HG03280 (cell line): Measurements from ENCODE around the gene CEP63.

ENCODE experiments used
- ATAC-seq: cut with Tn5 transposase; IDR thresholded peaks from one replicate; pipeline ENCODE4 v1.9.1; 2021; ENCODE audit warnings: mild to moderate bottlenecking, moderate library complexity; ENCODE audit not compliant: unreplicated experiment

CEP63 gene

DNA sequence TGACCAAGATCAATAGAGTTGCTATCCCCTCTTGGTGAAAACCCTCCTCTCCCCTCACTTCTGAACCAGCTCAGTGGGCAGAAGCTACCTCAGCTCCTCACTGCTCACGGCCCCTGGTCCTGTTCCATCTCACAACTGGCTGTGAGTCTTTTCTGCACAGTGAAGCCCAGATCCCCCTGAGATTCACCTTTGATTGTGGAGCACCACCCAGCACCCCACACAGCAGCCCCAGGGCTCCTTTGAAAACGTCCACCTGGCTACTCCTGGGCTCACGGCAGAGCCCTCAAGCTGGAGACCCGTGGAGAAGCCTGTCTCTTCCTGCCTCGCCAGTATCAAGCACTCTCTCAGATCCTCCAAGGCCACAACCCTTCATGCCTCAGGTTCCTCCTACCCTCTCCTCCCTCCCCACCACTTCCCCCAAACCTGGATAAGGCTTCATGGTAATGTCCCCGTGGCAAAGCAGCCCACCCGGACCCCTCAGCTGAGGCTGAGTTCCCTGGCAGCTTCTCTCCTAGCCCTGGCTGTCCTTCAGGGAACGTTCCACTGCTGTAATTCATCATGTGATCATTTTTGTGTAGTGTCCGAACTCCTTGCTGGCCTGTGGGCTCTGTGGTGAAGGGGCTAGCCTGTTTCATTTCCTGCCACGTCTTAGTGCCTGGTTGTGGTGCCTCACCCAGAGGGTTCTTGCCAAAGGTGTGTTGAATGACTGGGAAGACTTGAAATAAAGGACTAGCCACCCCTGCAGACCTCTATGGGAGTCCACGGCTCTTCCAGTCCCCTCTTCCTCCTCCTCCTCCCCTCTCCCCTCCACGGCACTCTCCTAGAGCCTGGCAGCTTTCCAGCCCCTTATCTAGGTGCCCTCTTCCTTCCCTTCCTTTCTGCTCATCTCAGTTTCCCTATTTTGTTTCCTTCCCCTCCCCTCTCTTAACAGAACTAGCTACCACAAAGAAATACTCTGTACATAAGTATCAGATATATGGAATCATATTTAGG lies 120.5 kb downstream of the CEP63 start:
- no peak for ATAC-seq

DNA sequence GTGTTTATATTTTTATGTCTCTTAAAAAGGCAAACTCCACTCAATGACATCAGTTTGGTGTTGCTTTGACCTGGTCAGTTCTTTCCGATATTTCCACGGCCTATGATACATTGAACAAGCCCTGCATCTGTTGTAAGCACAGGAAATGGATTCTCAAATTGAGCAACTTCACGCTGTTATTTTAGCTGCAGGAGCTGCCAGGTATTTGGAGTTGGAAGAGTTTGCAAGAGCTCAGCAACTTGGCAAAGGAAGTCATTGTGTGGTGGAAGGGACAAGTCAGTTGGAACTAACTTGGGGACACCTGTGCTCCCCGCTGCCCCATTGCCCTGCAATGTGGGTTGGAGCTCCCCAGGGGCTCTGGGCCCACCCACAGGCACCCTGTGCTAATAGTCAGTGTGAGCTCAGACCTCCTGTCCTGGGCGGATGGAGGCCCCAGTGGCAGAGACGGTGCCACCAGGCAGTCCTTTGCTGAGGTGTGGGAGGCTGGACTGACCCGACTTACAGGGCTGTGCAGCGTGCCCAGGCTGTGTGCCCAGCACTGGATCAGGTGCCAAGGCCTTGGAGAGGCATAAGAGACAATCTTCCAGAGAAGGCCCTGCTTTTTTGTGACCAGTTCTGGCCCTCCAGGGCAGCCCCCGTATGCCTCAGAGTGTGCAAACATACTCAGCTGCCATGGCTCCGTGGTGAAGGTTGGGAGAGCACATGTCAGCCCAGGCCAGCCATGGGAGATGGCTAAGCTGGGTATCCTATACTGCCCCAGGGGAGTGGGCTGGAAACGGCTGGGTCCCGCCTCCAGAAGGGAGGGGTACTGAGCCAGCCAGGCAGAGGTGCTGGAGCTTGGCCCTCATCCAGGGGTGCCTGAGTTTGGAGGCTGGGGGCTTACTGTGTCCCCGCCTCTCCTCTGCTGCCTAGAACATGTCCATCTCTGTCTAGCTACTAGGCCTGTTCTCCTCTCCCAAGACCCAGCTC lies 121.5 kb downstream of the CEP63 start:
- ATAC-seq = no peak

DNA sequence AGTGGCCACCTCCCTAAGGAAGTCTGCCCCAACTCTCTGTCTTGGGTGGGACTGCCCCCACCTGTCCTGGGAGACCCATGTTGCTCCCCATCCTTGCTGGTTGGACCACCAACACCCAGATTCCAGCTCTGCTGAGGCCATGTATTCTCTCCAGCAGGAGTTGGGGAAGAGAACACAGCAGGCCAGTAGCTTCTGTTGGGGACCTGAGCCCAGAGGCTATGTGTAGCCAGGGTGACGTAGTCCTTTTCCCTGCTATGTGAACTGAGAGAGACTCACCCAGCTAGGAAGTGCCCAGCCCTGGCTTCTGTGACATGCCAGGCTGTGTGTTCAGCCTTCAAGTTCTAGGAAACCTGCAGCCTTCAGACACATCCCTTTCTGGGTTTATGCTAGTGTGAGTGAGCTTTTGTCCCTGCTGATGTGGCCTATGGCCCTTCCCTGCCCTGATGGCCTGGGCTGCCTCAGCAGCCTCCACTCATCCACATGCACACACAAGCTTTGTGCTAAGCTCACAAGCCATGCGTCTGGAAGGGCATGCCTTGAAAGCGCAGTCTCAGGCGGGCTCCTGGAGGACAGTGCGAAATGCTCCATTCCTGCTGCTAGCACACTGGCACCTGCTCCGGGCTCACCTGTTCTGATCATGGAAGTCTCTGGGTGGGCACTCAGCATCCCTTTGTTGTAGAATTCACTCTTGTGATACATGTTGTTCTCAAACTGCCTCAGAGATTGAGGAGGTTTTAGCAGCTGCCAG lies 122.3 kb downstream of the CEP63 start:
- no peak for ATAC-seq

DNA sequence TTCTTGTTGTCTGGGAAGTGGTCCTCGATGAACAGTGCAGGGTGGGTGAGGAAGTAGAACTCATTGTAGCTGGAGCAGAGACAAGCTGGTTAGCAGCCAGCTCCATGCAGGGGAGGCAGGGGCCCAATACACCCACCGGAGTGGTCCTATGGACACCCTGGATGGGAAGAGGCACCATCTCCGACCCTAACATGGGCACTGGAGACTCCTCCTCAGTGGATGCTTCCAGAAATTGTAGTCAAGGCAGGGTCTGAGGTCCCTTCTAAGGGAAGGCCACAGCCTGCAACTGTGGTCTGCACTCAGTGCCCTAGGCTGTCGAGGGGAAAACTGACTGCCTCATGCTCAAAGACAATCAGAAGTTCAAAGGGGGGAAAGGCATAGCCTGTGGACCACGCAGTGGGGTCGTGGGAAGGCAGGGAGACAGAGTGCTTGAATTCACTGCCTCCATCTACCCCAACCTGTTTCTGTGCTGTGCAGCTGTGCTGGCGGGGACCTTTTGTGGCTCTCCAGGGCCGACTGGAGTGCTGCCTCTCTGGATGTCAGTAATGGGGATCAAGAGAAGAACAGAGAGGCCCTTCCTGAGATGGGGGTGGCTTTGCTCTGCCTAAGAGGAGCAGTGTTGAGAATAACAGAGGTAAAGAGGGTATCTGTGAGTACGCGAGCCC lies 123.0 kb downstream of the CEP63 start:
- no peak for ATAC-seq

DNA sequence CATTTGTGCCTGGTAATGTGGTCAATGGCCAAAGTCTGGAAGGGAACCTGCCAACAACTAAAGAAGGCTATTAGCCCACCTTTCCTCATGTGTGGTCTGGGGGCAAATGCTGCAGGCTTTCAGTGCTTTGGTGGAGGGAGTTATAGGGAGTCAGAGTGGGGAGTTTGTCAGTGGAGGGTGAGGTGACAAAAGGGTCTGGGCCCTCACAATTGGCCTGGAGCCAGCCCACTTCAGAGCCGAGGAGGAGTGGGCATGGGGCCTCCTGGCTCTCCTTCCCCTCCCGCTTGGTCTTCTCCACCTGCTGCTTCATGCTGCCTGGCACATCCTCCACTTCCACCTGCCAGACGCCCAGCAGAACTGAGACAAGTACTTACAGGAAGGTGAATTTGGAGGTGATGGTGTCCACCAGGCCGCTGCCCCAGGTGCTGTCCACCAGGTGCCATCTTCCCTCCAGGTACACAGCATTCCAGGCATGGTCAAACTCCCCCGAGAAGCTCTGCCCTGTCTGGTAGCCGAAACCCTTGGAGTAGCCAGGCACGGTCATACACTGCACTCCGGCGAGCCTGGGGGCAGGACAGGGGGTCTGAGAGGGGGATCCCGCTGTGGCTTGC lies 124.1 kb downstream of the CEP63 start:
- no peak for ATAC-seq

DNA sequence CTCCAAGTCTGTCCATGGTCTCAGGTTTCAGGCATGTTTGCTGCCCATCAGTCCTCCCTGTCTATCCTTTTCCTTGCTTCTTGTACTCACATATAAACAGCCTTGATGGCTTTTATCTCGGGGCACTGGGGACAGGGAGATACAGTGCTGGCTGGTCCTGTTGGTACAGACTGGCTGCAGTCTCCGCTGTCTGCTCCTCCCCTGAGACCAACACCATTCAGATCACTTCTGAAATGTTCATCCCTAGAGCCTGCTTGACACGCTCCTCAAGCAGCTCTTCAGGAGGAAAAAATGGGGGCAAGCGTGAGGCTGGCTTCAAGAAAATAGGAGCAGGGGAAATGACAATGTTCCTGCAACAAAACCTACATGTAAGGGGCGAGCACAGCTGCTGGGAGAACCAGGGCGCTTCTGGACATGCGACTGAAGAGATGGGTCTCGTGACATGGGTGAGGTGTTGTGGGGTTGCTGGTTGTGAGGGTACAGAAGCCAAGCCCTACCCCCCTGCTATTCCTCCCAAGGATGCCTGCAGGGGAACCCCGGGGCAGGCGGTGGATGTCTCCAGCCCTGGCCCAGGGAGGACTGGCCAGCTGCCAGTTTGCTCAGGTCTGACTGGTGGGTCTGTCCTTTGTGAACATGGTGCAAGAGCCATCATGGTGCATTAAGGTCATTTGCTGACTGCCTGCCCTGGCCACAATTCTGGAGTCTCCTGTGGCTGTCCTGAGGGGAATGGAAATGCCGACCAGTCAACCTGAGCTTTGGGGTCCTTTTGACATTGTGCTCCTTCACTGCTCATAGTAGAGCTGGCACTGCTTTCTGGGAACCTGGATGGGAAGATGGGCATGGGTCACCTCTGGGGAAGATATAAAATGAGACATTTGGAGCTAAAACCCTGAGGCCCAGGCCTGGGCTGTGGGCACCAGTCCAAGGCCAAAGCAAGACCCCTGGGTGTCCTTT lies 124.9 kb downstream of the CEP63 start:
- ATAC-seq = no peak

DNA sequence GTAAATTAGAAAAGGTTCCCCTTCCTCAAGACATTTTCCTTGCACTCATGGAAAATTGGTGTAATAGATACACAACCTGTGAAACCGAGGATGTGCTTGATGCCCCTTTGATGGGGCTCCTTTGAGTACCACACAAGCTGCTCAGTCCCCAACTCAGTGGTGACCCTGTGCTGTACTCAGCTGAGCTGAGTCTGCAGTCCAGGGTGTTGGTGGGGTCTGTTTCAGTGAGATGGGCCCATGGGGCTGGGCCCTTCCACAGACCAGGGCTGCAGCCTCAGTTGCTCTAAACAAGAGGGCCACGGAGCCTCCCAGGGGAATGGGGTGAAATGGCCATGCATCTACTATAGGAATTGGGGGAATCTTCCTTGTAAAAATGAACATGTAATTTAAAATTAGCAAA lies 125.7 kb downstream of the CEP63 start:
- no peak for ATAC-seq

DNA sequence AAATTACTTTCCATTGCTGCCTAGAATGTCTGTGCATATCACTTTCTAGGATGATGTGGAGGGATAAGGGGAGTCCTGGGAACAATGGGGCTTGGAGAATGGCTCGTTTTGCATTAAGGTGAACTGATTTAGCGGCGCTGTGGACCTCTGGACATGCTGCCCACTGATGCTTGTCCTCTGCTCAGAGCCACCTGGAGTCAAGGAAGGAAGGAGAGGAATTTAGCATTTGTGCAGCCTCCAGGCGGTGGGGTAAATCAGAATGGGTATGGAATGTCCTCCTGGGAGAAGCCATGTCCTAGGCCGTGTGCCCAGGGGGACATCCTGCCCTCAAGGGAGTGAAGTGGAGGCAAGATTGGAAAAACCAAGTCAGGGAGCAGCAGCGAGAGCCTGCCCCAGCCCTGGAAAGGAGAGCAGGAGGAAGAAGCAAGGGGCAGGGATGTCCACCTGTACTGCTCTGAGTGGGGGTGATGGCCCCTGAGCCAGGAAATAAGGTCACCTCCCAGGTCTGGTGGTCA lies 127.2 kb downstream of the CEP63 start:
- ATAC-seq = no peak

DNA sequence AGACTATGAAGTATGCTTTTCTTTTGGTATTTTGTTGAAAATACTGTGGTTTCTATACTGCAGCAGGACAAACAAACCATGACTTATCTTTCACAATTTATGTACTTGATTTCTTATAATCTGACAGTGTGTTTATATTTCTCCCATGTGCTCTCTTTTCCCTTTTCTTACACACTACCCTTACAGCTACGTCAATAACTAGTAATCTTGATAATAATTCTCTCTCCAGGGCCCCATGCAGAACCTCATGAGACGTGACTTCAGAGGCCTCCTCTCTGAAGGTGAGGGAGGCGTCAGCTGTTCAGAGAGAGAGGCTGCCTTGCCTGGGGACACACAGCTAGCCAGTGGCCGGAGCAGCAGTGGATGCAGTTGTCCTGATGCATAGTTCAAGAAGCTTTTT lies 129.1 kb downstream of the CEP63 start:
- no peak for ATAC-seq

DNA sequence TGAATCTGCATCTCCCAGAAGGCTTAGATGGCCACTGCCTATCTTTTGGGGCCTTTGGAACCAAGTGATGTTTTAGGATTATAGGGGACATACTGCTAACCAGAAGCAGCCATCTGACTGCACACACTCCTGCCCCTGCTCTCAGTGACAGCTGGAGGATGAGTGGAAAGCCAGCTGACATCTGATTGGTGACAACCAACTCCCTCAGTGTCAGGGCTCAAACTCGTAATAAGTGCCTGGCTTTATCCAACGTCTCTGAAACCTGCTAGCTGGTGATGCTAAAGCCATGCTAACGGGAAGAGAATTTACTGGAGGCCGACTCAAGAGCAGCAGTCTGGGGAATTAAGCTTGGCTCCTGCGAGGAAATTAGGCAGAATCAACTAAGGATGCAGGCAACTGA lies 129.9 kb downstream of the CEP63 start:
- no peak for ATAC-seq

DNA sequence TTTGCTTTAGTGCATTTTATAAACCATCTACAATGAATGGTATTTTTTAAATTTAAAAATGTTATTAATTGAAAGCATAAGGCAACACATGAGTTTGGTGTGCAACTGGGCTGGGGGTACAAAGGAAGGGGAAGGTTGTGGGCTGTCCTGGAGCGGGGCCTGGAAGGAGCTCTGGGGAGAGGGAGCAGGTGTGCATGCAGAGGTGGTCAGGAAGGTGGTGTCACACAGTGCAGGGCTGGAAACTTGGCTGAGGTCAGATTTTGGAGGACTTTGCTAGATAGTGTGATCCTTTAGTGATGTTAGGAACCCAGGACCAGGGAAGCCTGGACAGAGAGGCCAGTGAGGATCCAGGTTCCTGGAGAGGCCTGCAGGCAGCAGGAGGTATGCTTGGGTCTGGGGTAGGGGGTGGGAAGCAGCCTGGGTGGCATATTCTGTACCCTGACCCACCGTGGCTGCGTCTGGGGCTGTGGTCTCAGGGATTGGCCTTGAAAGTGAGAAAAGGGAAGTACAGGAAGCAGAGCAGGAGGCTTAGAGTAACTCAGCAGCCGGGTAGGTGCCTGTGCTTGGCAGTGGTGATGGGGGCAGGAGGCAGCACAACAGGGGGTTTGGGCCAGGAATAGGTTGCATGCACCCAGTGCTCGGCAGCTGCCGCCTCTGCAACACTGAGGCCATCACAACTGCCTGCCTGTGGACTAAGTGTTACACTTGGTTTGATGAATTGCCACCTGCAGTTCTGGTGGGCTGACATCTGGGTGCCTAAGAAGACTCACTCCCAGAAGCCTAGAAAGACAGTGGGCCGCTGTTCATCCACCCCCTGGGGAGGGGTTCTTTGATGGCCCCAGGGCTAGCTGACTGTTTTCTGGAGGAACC lies 132.0 kb downstream of the CEP63 start:
- no peak for ATAC-seq

DNA sequence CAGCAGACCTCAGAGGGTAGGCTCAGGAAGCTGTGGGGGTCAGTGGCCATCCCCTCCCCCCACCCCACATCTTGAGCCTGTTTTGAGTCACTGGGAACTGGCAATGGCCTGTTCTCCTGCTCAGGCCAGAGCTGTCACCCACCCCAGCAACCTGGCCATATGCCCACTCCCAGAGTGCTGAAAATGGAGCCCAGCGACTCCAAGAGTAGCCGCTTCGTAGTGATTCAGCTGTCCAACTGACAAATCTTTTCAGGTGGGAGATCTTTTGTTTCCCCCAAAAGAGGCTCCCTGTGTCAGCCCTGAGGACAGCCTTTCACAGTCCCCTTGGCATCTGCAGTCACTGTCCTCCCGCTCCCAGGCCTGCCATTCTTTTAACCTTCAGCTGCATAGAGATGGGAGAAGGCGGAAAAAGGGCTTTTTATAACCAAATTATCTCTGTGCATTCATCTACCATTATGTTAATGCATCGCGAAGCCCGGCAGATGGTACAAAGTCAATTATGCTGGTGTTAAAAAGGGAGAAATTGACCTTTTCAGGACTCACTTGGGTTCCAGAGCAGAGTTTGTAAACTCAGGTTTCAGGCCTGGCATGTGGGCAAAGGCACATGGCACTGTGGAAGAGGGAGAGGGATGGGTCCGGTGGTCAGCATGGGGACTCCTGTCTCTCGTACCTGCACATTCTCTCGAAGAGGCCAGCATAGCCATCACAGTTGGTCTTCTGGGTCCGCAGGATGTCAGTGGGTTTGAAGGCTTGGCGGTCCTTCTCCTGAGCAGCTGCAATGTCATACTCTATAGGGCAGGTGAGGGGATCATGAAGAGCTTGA lies 132.8 kb downstream of the CEP63 start:
- no peak for ATAC-seq

DNA sequence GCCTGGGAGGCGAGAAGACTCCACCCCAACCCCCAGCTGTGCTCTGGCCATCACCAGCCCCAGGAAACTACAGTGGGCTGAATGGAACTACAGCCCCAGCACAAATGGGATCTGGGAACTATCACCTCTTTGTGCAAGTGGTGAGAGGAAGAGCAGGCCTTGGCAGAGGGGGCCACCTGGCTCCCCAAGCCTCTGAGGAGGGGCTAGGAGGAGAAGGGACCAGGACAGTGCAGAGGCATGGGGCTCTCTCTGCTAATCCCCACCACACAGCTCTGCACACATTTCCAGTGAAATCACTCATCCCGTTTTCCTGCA lies 133.4 kb downstream of the CEP63 start:
- no peak for ATAC-seq

DNA sequence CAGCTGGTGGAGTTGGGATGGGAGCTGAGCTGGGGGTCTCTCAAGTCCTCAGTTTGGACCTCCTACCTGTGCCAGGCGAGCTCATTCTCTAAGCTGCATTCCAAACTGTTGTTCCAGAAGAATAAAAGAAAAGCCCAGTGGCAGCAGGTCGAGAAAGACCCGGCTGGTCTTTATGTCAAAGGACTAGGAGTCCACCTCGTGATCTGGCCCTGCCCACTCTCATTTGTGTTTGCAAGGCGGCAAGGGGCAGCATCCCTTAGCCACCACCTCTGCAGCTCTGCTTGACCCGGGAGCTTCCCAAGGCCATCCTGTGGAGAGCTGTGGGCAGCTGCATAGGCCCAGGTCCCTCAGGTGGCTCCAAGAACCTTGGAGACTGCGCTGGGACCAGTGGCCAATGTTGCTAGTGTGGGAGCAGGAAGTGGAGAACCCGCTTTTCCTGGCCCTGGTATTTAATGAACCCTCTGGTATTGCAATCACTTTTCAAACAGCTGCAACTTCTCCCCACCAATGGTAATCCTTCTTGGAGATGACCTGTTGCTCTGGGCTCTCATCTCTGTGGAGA lies 134.1 kb downstream of the CEP63 start:
- ATAC-seq = no peak

DNA sequence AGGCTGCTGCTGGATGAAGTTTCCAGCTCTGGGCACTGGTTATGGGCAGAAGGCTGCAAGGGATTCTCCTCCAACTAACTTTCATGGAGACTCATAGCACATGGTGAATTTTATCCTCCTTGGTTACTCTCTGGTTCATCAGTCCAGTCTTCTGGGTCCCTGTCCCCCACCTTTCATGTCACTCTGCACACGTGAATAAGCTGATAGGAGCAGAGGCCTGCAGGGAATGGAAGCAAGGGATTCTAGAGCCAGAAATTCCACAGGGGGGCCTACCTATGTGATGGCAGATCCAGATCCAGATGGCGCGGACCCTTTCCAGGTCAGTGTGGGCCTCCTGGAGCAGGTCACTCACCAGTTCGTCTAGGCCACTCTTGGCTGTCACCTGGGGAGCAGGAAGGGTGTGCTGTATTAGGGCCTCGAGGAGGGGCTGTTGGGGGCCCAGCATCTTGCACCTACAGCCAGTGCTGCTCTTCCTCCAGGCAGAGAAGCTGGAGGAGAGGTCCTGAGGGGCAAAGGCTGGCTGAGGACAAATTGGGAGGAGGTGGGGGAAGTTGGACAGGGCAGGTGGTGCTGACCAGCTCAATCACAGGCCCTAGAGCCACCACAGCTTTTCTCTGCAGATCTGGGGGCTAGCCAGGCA lies 134.7 kb downstream of the CEP63 start:
- ATAC-seq = no peak

DNA sequence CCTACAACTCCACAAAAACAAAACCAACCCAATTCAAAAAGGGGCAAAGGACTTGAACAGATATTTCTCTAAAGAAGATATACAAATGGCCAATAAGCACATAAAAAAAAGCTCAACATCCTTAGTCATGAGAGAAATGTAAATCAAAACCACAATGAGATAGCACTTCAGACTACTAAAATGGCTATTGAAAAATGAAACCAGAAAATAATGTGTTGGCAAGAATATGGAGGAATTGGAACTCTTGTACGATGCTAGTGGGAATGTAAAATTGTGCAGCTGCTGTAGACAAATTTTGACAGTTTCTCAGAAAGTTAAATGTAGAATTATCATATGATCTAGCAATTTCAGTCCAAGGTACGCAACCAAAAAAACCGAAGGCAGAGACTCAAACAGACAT lies 136.0 kb downstream of the CEP63 start:
- ATAC-seq = no peak
